ENCODE results near the gene GSX1.

- TF ChIP-seq CTCF (conservative IDR thresholded peaks at IDR 0.05 in 1 of 2, IDR thresholded peaks at IDR 0.05 in 1 of 2; ENCODE audit: low read depth in 1 of 2, low read length in 2 of 2) (no peak), EZH2 (IDR thresholded peaks at IDR 0.05; ENCODE audit: low read length, missing control alignments) (no peak)
Measured at GRCh38 chr13:27824121-27824520, 31.8 kb downstream of the GSX1 start.
